CD4-positive, alpha-beta T cell treated with Interferon alpha-2 for 1 hour (primary cell): Measurements from ENCODE around the gene TNIK.
"Not testable (repeated sequence)": the region's sequence is repeated elsewhere in the genome, so short reads cannot be mapped to it uniquely, and the experiment has no call there.

Experiments used
- DNase-seq, 2 donors: peaks; one replicate each; pipeline ENCODE4 v3.0.0-alpha.2; 2020 to 2022

The TNIK gene

DNA sequence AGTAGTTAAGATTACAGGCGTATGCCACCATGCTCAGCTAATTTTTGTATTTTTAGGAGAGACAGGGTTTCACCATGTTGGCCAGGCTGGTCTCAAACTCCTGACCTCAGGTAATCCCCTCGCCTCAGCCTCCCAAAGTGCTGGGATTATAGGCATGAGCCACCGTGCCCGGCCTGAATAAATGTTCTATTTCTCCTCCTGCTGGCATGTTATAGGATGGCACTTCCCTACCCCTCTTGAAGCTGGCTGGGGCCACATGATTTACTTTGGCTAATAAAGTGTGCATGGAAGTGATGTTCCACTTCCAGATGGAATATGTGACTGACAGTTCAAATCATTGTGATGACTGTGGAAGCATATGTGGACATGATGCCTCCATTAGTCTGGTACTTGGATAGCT is 77.9 kb downstream of the TNIK start:
- DNase-seq: not testable (repeated sequence)

DNA sequence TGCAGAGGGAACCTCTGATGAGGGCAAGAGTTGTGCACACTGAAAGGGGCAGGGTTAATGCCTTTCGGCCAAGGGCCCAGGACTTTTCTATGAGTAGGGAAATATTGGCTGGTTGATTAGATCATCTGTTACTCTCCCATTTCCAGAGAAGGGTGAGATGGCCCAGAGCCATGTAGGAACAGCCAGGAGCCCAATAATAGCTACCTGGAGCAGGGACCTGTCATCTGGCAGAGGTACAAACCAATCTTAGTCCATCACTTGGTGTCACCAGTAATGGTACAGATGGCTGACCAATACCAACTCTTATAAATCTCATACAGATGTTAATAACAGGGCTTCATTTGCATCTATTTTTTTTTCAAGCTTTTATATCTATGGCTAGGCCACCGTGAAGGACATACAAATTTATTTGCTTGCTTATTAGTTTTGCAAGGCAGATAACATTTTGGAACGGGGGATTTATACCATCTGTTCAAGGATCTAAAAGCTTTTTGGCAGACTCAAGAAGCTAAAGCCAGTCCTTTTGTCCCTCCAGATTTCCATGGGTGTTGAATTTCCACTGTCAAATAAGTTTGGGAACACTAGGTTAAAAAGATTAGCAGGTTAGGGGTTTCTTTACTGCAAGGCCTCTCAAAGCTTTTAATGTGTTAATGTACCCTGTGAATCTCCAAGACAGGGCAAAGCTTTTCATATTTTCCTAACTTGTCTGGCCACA is 79.3 kb downstream of the TNIK start:
- no peak for DNase-seq

- DNase-seq: no peak
Measured at GRCh38 chr3:171379961-171380483, 80.2 kb downstream of the TNIK start.

GRCh38 chr3:171379281-171379680 is 80.9 kb downstream of the TNIK start:
- DNase-seq: no peak

- DNase-seq: no peak
Measured at GRCh38 chr3:171378586-171378985, 81.6 kb downstream of the TNIK start.

- DNase-seq: no peak
Measured at GRCh38 chr3:171377859-171378258, 82.3 kb downstream of the TNIK start.

- DNase-seq: no peak
Measured at GRCh38 chr3:171376596-171376947, 83.6 kb downstream of the TNIK start.

DNA sequence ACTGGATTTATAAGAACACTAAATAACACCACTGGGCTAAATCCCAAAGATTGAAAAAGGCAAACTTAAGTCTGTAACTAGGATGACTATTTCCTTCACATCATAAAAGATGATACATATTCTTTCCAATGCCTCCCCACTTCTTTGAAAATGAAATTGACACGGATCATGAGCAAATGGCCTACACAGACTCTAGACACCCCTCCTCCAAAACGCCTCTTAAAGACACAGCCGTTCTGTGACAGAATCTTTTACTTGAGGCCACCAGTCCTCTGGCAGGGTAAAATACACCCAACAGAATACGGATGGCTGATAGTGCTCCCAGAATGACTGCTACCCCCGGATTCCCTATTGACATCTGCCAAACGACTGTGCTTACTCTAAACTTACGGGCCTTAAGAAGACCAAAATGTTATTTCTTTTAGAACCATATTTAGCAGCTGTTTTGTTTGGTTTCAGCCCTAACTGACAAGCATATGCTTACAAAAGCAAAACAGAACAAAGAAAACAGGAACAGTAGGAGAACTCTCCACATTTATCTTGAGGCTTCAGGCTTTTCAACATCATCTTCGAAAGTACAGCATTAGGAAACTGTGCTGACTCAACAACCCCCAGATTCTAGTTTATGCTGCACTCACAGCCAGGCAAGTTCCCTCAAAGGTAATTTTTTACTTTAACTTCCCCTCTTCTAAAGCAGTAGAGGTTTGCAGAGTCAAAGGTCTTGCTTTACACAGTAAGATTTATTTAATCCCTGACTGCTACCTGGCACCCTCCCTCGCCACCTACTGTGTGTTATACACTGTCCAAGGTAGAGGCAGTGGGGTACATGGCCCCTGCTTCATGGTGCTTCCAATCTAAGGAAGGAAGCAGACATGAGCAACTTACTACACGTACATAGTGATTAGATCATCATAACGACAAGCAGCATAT is 84.3 kb downstream of the TNIK start:
- peak in 1 of 2 donors; percentile 16 for DNase-seq

DNA sequence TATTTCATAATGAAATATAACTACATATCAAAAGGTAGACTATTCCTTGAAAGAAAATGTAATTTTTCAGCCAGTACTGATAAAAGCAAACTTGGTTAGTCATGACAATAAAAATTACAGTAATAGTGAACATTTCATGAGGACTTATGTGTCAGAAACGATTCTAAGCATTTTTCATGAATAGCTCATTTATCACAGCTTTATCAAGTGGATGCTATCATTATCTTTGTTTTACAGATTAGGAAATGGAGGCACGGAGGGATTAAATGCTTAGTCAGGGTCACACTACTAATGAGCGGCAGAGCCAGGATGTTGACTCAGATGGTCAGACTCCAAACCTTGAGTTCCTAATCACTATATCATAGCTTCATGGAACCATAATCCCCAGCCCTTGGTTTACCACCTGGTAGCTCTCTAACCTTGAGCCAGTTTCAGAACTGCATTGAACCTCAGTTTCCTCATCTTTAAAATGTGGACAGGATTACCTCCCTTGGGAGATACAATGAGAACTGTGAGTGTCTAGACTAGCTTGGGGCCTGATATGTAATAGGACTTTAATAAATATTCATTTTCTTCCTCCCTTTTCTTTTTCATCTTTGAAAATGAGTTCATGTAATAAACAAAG is 85.4 kb downstream of the TNIK start:
- no peak for DNase-seq

GRCh38 chr3:171374260-171374659 is 85.9 kb downstream of the TNIK start:
- no peak for DNase-seq

- DNase-seq: no peak
Measured at GRCh38 chr3:171373711-171374110, 86.5 kb downstream of the TNIK start.

GRCh38 chr3:171372694-171373093 is 87.5 kb downstream of the TNIK start:
- no peak for DNase-seq

GRCh38 chr3:171371354-171371753 is 88.9 kb downstream of the TNIK start:
- no peak for DNase-seq

GRCh38 chr3:171369156-171369555 is 91.0 kb downstream of the TNIK start:
- no peak for DNase-seq

- DNase-seq: not testable (repeated sequence)
Measured at GRCh38 chr3:171366738-171367137, 93.5 kb downstream of the TNIK start.

GRCh38 chr3:171366043-171366442 is 94.2 kb downstream of the TNIK start:
- no peak for DNase-seq

GRCh38 chr3:171365489-171365888 is 94.7 kb downstream of the TNIK start:
- no peak for DNase-seq

- DNase-seq: no peak
Measured at GRCh38 chr3:171364500-171364899, 95.7 kb downstream of the TNIK start.

- DNase-seq: no peak
Measured at GRCh38 chr3:171363202-171363601, 97.0 kb downstream of the TNIK start.

DNA sequence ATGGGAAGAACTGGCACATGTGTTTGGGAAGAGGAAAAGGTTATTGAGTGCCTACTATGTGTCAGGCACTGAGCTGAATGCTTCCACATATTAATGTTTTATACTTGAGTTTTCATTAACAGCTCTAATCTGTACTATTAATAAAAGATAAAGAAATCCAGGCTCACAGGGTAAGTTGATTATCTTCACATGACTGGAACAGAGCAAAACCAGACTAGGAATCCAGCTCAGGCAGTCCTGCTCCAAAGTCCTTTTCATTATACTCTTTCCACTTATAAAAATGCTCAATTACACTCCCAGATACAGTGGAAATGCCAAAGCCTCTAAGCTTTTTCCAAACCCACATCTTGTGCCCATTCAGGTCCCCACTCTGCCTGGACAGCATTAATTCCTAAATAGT is 97.6 kb downstream of the TNIK start:
- DNase-seq: no peak

DNA sequence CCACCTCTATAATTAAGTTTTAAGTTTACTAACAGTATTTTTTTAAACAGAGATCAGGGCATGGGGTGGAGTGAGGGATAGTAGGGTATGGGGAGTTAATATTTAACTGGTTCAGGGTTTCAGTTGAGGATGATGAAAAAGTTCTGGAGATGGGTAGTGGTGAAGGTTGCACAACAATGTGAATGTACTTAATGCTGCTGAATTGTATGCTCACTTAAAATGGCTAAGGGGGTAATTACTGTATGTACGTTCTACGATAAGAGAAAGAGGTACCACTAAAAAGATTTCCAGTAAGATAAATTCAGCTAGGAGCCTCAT is 101.4 kb downstream of the TNIK start:
- no peak for DNase-seq

DNA sequence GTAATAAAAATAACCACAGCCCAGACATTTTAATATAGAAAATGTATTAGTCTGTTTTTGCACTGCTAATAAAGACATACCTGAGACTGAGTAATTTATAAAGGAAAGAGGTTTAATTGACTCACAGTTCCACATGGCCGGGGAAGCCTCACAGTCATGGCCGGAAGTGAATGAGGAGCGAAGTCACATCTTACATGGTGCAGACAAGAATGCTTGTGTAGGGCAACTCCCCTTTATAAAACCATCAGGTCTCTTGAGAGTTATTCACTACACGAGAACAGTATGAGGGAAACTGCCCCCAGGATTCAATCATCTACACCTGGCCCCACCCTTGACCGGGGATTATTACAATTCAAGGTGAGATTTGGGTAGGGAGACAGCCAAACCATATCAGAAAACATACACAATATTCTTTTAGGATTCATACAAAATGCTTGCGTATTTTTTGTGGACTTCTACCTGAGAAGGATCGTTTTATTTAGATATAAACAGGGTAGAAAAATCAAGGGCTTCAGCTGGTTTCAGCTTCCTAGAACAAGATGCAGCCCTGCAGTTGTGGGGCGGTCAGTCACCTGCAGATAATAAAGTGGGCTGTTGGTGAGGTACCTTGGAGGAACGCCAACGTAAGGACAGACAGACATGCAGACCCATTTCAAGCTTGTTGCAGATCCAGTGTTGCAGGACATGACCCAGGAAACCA is 101.9 kb downstream of the TNIK start:
- no peak for DNase-seq

DNA sequence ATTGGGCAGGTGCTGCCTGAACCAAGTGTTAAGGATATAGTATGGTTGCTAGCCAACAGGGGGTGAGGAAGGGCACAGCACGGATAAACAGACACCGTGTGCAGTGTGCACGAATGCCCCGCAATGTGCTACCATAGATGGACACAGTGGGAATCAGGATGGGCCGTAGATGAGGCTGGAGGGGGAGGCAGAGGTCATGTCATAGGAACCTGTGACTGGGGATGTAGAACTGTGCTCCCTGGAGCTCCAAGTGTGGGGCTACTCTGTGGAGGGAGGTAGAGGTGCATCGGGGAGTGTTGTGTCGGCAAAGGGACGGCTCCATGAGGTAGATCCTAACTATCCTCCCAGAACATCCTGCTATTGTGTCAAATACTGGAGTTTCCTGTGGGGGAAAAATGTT is 102.5 kb downstream of the TNIK start:
- no peak for DNase-seq
